Activated naive CD4-positive, alpha-beta T cell treated with anti-CD3 and anti-CD28 coated beads, Interleukin-2, amount 50 U/mL, for 24 hours (primary cell): ENCODE data around the gene LARP1.
"Not testable (repeated sequence)": the region's sequence is repeated elsewhere in the genome, so short reads cannot be mapped to it uniquely, and the experiment has no call there.

Source experiments
- H3K27ac Mint-ChIP-seq: one replicate; pipeline ENCODE4 v1.8.0; 2021; ENCODE audit warnings: mild to moderate bottlenecking, mixed read lengths
- H3K27me3 Mint-ChIP-seq: one replicate; pipeline ENCODE4 v1.8.0; 2021; ENCODE audit warnings: mixed read lengths
- H3K36me3 Mint-ChIP-seq: one replicate; pipeline ENCODE4 v1.8.0; 2021; ENCODE audit warnings: mixed read lengths
- H3K4me1 Mint-ChIP-seq: one replicate; pipeline ENCODE4 v1.8.0; 2021; ENCODE audit warnings: mixed read lengths
- H3K4me3 Mint-ChIP-seq: one replicate; pipeline ENCODE4 v1.8.0; 2021; ENCODE audit warnings: mild to moderate bottlenecking, mixed read lengths
- H3K9me3 Mint-ChIP-seq: one replicate; pipeline ENCODE4 v1.8.0; 2021; ENCODE audit warnings: mixed read lengths

Gene LARP1

DNA sequence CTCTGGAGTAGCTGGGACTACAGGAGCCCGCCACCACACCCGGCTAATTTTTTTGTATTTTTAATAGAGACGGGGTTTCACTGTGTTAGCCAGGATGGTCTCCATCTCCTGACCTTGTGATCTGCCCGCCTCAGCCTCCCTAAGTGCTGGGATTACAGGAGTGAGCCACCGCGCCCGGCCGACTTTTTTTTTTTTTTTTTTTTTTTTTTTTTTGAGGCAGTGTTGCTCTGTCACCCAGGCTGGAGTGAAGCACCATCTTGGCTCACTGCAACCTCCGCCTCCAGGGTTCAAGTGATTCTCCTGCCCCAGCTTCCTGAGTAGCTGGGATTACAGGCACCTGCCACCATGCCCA is 80.5 kb downstream of the LARP1 start:
- H3K27me3 Mint-ChIP-seq, H3K36me3 Mint-ChIP-seq, H3K27ac Mint-ChIP-seq, H3K9me3 Mint-ChIP-seq, H3K4me3 Mint-ChIP-seq: not testable (repeated sequence)
- H3K4me1 Mint-ChIP-seq: peaks cover 13% of the 10 kb centered on the region

DNA sequence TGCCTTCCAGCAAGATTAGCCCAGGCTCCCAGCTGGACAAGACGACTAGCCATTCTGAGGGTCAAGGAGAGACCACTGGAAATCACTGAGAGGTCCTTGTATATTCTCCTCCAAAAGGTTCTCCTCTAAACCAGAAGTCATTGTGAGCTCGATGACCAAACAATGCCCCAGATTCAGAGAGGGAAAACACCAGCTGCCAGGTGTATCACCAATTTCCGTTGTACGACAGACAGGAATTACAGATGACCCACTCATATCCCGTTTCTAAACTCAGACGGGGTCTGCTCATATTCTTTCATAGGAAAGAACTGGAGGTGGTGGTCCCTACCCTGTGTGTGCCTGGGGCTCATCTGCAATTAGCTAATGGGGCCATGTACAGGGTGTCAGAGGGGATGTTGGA is 81.0 kb downstream of the LARP1 start:
- Mint-ChIP-seq H3K27ac (no peak overlapping the region), H3K27me3 (no peaks in the 10 kb centered on the region), H3K36me3 (no peaks in the 10 kb centered on the region), H3K9me3 (no peaks in the 10 kb centered on the region), H3K4me1 (peaks cover 12% of the 10 kb centered on the region), H3K4me3 (no peak overlapping the region)

DNA sequence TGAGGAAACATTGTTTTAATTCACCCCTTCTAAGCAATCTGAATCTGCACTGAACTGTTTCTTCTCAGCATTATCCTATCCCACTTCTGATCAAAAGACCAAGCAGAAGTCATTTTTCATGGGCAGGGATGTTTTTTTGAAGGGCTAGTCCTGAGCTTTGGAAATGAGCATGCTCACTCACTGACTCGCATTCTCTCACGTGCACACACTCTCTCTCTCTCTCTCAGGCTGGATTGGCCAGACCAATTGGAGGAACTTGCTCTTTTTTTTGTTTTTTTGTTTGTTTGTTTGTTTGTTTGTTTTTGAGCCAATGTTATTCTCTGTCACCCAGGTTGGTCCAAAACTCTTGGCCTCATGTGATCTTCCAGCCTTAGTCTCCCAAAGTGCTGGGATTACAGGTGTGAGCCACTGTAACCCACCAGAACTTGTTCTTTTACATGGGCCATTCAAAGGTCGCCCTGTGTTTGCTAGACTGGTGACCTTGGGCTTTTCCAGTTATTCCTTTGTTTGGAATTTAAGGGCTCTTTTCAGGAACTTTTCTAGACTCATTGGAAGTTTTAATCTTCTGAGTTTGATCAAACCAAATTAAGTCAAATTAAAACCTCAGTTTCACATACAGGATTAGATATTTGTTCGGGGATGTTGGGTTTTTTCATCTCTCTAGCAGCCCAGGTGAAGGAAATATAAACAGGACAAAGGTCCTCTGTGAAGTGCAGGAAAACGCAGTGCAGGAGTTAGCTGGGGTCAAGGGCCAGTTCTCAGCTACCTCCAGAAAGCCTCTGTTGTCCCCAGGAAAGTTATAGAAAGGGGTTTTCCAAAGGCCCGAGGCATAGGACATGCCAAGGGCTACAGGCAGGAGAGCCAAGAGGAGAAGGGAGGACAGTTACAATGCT is 82.1 kb downstream of the LARP1 start:
- Mint-ChIP-seq H3K9me3 (no peaks in the 10 kb centered on the region), H3K27ac (no peak overlapping the region)

DNA sequence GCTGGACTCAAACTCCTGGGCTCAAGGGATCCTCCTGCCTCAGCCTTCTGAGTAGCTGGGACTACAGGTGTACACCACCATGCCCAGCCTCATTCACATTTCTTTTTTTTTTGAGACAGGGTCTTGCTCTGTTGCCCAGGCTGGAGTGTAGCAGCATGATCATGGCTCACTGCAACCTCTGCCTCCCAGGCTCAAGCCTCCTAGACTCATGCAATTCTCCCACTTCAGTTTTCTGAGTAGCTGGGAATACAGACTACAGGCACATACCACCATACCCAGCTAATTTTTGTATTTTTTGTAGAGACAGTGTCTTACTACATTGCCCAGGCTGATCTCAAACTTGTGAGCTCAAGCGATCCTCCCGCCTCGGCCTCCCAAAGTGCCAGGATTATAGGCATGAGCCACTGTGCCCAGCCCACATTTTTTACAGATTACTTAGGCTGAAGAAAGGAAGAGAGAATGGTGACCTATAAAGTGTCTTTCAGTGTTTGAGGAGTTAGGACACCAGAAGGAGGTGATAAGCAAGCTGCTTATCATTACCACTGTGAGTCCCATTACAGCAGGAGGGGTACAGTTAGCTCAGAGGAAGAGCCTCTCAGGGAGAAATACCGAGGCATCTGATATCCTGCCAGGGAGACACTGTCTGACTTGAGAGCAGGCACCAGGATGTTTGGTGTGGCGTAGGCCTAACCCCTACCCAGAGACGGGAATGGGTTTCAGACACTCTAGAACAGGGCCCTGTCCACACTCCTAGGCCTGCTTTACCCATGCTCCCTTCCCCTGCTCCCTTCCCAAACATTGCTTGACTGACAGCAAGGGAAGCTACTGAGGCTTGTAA is 85.5 kb downstream of the LARP1 start:
- H3K4me1 Mint-ChIP-seq: no peaks in the 10 kb centered on the region
- no peaks in the 10 kb centered on the region for H3K9me3 Mint-ChIP-seq
- no peaks in the 10 kb centered on the region for H3K36me3 Mint-ChIP-seq
- no peak overlapping the region for H3K27ac Mint-ChIP-seq
- H3K27me3 Mint-ChIP-seq: no peaks in the 10 kb centered on the region
- no peak overlapping the region for H3K4me3 Mint-ChIP-seq

More for the DNA sequence above, 82.1 kb downstream of the LARP1 start:
- Mint-ChIP-seq H3K36me3 (no peaks in the 10 kb centered on the region), H3K4me3 (no peak overlapping the region), H3K4me1 (peaks cover 9% of the 10 kb centered on the region), H3K27me3 (no peaks in the 10 kb centered on the region)

DNA sequence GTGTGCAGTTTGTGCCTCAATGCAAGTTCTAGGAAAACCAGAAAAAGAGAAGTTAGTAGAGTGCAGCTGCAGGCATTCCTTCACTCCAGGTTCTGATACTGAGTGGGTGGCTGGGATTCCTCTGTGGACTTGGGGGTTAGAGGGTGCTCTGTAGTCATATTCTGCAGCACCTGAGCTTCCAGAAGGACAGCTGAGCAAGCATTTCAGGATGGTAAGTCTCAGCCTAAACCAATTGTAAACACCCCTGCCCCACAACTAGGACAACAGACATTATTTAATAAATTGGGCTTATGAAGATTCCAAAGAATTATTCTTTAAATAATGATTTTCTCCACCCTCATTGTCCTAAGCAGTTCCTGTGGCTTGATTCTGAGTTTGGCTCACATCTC is 86.1 kb downstream of the LARP1 start:
- Mint-ChIP-seq H3K9me3 (no peaks in the 10 kb centered on the region), H3K4me3 (no peak overlapping the region), H3K27ac (no peak overlapping the region), H3K36me3 (no peaks in the 10 kb centered on the region), H3K27me3 (no peaks in the 10 kb centered on the region), H3K4me1 (no peaks in the 10 kb centered on the region)

DNA sequence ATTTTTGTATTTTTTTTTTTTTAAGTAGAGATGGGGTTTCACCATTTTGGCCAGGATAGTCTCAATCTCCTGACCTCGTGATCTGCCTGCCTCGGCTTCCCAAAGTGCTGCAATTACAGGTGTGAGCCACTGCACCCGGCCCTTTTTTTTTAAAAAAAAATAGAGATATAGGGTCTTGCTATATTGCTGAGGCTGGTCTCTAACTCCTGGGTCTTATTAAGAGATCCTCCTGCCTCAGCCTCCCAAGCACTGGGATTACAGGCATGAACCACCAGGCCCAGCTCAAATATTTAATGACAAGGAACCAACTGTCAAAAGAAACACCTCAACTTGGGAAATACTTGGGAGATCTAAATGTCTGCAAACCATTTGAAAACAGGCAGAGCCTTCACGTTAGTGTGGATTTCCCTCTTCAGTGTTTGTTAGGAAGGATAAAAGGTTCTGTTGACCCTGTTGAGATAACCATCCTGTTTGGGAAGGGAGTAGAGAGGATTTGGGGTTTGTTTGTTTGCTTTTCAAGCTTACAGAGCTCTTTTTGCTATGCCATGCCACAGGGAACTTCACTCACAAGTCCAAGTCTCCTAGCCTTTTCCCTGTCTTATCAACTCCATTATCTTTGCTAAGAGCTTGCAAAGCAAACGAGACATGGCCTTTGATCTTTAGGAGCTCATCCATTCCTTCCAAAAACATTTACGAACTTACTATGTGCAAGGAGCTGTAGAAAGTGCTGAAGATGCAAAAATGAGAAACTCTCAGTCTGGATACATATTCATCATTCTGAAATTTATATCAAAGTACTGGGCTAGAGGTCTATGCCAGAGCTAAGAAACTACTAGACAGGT is 87.7 kb downstream of the LARP1 start:
- no peak overlapping the region for H3K27ac Mint-ChIP-seq
- H3K27me3 Mint-ChIP-seq: no peaks in the 10 kb centered on the region
- no peaks in the 10 kb centered on the region for H3K36me3 Mint-ChIP-seq
- H3K4me1 Mint-ChIP-seq: no peaks in the 10 kb centered on the region
- H3K4me3 Mint-ChIP-seq: no peak overlapping the region
- H3K9me3 Mint-ChIP-seq: no peaks in the 10 kb centered on the region

DNA sequence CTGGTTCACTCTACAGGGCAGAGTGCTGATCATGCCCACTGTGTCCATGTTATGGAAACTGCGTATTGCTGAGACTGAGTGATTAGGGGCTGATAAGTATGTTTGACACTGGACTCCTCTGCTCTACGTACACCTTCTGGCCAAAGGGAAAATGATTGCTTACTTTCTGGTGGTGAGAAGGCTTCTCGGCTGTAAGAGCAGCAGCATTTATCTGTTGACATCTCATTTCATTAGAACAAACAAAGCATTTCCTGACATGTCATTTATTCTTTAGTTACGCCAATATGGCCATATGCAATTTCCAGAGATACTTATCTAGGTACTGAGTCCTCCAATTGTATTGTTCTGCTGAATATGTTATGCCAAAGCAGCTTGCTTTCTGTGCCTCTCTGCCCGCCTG is 89.6 kb downstream of the LARP1 start:
- Mint-ChIP-seq H3K36me3 (no peaks in the 10 kb centered on the region), H3K27ac (no peak overlapping the region), H3K4me1 (peaks cover under 1% of the 10 kb centered on the region), H3K9me3 (no peaks in the 10 kb centered on the region), H3K27me3 (no peaks in the 10 kb centered on the region), H3K4me3 (no peak overlapping the region)

DNA sequence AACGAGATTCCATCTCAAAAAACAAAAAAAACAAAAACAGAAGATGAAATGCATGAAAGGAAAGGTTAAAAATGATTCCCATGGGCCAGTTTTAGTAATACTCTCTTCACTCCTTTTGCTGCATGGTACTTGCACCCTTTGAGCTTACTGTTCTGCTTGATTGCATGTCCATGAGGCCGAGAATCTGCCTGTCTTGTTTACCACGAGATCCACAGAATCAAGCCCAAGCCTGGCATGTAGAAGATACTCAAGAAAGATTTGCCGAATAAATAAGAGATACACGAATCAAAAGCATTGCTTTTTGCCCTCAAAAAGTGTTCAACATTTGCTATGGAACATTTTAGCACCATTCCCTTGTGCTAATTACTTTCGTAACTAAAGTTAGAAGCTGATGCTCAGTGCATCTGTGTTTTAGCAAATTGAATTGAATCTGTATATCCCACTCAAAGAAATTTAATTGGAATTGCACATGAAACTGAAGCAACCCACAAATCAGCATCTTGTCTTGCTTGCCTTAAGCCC is 94.1 kb downstream of the LARP1 start:
- no peak overlapping the region for H3K4me3 Mint-ChIP-seq
- no peak overlapping the region for H3K27ac Mint-ChIP-seq
- no peaks in the 10 kb centered on the region for H3K27me3 Mint-ChIP-seq
- peaks cover 7% of the 10 kb centered on the region for H3K4me1 Mint-ChIP-seq
- no peaks in the 10 kb centered on the region for H3K9me3 Mint-ChIP-seq
- peaks cover 3% of the 10 kb centered on the region for H3K36me3 Mint-ChIP-seq

DNA sequence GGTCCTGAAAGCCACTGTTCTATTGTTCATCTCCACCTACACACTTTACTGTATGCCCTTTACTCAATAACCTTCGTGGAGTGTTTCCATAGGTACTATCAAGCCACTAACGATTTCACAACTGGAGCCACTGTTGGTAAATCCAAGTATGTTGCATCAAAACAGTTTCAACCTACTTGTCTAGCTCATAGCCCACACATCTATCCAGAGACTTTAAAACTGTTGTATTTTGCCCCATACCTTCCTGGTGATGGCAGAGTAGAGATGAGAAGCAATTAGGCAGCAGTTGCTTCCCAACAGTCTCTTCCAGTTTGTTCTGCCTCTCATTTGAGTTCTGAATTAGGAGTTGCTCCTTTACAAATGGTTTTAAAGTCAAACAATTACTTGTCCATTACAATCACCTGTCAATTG is 94.6 kb downstream of the LARP1 start:
- Mint-ChIP-seq H3K27ac (no peak overlapping the region), H3K9me3 (no peaks in the 10 kb centered on the region), H3K4me3 (no peak overlapping the region), H3K36me3 (peaks cover 3% of the 10 kb centered on the region), H3K4me1 (peaks cover 7% of the 10 kb centered on the region), H3K27me3 (no peaks in the 10 kb centered on the region)

DNA sequence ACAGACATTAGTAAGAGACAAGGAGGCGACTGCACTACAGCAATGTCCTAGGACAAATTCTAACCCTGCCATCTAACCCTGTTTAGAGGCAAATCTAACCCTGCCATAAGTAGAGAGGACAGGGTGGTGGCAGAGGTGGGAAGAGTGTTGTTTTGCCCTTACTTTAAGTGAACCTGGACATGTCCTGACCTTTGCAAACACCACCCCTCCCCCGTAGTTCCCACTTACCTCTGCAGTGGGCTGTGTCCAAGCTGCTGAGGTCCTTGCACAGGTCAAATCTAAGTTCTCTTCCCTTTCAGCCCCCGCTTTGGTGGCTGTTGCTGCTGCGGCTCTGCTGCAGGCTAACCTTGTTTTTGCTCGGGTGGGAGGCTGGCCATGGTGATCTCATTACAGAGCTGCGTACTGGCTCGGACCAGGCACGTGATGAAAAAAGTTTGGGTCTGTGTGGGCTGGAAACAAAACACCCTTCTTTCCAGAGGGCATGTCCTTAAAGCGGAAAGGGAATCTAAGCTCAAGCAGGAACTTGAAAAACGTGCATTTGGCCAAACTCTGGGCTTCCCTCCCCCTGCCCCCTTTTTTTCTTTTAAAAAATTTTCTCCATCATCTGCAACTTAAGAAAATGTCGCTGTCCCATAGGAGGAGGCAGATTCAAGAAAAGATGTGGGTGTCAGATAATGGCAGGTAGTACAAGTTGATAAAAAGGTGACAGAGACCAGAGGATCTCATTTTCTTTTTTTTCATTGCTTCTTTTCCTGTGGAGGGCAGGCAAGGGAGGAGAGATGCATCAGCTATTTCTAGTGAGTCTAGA is 95.3 kb downstream of the LARP1 start, which contains the start of gene FAXDC2:
Gene FAXDC2 (minus strand): TSS at position 349 of the 808 bp plus-strand sequence. CDS start 12,425 bp downstream, outside the sequence.
- no peak within 1 kb of the TSS for H3K27ac Mint-ChIP-seq

DNA sequence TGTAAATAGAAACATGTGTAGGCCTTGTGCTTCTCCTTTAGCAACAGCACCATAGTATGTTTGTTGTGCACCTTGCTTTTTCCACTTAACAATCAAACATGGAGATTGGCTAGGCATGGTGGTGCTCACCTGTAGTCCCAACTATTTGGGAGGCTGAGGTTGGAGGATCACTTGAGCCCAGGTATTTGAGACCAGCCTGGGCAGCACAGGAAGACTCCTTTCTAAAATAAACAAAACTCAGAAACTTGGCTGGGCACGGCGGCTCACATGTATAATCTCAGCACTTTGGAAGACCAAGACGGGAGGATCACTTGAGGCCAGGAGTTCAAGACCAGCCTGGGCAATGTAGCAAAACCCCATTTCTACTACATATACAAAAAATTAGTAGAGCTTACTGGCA is 96.2 kb downstream of the LARP1 start:
- no peaks in the 10 kb centered on the region for H3K27me3 Mint-ChIP-seq
- peaks cover 3% of the 10 kb centered on the region for H3K36me3 Mint-ChIP-seq
- no peak overlapping the region for H3K27ac Mint-ChIP-seq
- H3K9me3 Mint-ChIP-seq: no peaks in the 10 kb centered on the region
- H3K4me3 Mint-ChIP-seq: no peak overlapping the region
- peaks cover 7% of the 10 kb centered on the region for H3K4me1 Mint-ChIP-seq

More for the DNA sequence above, 95.3 kb downstream of the LARP1 start, which contains the start of gene FAXDC2:
- H3K27me3 Mint-ChIP-seq: no peaks in the 10 kb centered on the region
- no peaks in the 10 kb centered on the region for H3K9me3 Mint-ChIP-seq
- peaks cover 7% of the 10 kb centered on the region for H3K4me1 Mint-ChIP-seq
- peaks cover 3% of the 10 kb centered on the region for H3K36me3 Mint-ChIP-seq
- no peak within 1 kb of the TSS for H3K4me3 Mint-ChIP-seq

DNA sequence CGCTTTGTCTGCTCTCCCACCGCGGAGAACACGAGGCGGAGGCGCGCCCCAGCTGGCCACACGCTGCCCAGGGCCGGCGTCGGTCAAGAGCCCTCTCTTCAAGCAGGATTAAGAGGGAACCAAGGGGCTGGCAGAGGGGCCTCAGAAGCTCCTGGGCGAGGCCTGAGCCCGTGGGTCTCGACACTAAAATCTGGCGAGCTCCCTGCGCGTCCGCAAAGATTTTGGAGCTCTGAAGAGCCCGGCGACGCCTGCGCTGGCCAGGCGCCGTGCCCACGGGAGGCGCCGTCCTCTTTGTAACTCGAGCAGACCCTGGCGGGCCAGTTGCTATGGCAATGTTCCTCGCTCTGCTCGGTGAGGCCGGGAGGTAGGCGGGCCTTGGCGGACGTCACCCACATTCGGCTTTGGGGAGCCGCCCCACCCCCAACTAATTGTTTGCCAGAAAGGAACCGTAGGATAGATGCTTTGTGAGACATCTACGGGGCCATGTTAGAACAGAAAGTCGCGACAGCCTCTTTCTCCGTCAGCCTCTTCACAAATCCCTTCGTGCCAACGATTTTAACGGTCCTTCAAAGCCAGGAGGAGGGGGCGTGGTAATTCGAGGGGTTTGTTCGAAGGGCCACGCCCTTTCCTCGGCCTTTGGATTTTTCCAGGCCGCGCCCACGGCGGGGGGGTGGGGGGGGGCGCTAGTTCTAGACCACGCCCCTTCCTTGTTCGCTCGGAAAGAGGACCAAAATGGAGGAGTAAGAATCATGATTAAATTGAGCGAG is 102.5 kb downstream of the LARP1 start:
- Mint-ChIP-seq H3K9me3 (no peaks in the 10 kb centered on the region), H3K4me1 (peaks cover 37% of the 10 kb centered on the region), H3K4me3 (peak overlapping the region; percentile 93), H3K27me3 (no peaks in the 10 kb centered on the region), H3K36me3 (peaks cover 3% of the 10 kb centered on the region), H3K27ac (peak overlapping the region; percentile 98)

DNA sequence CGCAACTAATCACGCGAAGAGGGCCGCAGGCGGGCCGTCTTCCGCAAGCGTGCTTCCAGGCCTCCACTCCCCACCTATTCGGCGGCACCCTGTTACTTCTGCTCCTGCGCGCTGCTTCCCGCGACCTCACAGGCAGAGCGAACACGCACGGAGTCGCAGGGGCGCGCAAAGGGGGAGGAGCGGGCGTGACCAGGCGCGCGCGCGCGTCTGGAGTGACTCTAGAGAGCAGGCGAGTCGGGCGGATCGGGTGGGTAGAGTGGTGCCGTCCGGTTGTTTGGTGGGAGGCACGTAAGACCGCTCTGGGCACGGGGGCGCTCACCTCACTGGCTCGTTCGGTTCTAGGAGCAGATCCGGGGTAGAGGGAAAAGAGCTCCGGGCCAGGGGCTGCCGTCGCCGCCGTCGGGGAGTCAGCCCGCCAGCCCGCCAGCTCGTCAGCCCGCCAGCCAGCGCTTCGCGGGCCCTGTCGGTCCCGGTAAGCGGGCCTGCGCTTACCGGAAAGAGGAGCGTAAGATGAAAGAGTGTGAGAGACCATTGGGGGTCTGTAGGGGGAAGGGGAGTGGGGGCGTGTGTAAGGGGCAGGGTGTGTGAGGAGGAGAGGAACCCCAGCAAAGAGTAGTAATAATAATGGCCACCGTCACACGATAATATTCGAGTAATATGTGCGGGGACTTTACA is 103.3 kb downstream of the LARP1 start, which contains the start of gene CNOT8:
Gene CNOT8 (plus strand): TSS at position 331 of the 675 bp plus-strand sequence. CDS start 4,652 bp downstream, outside the sequence.
- Mint-ChIP-seq H3K9me3 (no peaks in the 10 kb centered on the region), H3K4me1 (peaks cover 44% of the 10 kb centered on the region), H3K27me3 (no peaks in the 10 kb centered on the region), H3K36me3 (peaks cover 3% of the 10 kb centered on the region), H3K4me3 (peak within 1 kb of the TSS; percentile 93), H3K27ac (peak within 1 kb of the TSS; percentile 98)
